ENCODE data around the gene TFR2. TPM values are rescaled to one million over a fixed set of nuclear protein-coding genes. Genes with fewer than 3 reads are reported as not detected.

TFR2 gene
- total and polyA plus RNA-seq, 9 of the 15 experiments (the other 6 are each of a cell fraction or from before 2014, with no cell fraction given) = 3.8 to 123 (median 51.1) TPM

- no peak for TF ChIP-seq POLR2AphosphoS5 (IDR thresholded peaks at IDR 0.05; ENCODE audit: control insufficient read depth, insufficient read depth, low read depth, low read length)
- no peak for TF ChIP-seq ZNF589 (CRISPR knock-in tag; IDR thresholded peaks at IDR 0.05; ENCODE audit: low read depth)
- no peak for TF ChIP-seq SMAD1 (IDR thresholded peaks at IDR 0.05; ENCODE audit: low read depth, low read length, partially characterized antibody)
- TF ChIP-seq CREM (IDR thresholded peaks at IDR 0.05; ENCODE audit: low read depth) = peak; percentile 67
- TF ChIP-seq ZNF395 (CRISPR knock-in tag; IDR thresholded peaks at IDR 0.05) = no peak
- no peak for TF ChIP-seq HNRNPH1 (optimal IDR thresholded peaks at IDR 0.05; ENCODE audit: low read depth, low read length)
- TF ChIP-seq PURB (CRISPR knock-in tag; IDR thresholded peaks at IDR 0.05; ENCODE audit: low read depth) = no peak
- no peak for TF ChIP-seq ZNF3 (CRISPR knock-in tag; IDR thresholded peaks at IDR 0.05)
- TF ChIP-seq MGA (IDR thresholded peaks at IDR 0.05) = no peak
- no peak for TF ChIP-seq ZNF57 (CRISPR knock-in tag; IDR thresholded peaks at IDR 0.05)
- no peak for TF ChIP-seq ZC3H11A (IDR thresholded peaks at IDR 0.05; ENCODE audit: low read depth, low read length)
- no peak for TF ChIP-seq POLR2H (tag; IDR thresholded peaks at IDR 0.05; ENCODE audit: low read depth)
- peak; percentile 42; the same call in 1 of the 2 replicates for TF ChIP-seq MBD2 (IDR thresholded peaks at IDR 0.05; ENCODE audit: borderline replicate concordance, low read depth)
- TF ChIP-seq HDAC1 (IDR thresholded peaks at IDR 0.05) = peak in 1 of 2 experiments; percentile 74; a peak in 1 of 4 replicates
- TF ChIP-seq SRSF1 (IDR thresholded peaks at IDR 0.05; ENCODE audit: low read depth, low read length) = no peak
- TF ChIP-seq PTBP1 (IDR thresholded peaks at IDR 0.05; ENCODE audit: low read depth, low read length) = no peak
Observed at GRCh38 chr7:100655908-100656674, 14.7 kb upstream of the TFR2 start, which contains the start of gene ACTL6B (continued).

All from K562 (cell line).